ENCODE data around the gene ATP5PO. TPM values are rescaled to one million over a fixed set of nuclear protein-coding genes. Genes with fewer than 3 reads are reported as not detected.
A peak's percentile ranks its signal among the peaks of the same experiment; 100 is the strongest.

Gene ATP5PO
- total RNA-seq, 2 experiments from 2014 or later, result 219 to 221 TPM

DNA sequence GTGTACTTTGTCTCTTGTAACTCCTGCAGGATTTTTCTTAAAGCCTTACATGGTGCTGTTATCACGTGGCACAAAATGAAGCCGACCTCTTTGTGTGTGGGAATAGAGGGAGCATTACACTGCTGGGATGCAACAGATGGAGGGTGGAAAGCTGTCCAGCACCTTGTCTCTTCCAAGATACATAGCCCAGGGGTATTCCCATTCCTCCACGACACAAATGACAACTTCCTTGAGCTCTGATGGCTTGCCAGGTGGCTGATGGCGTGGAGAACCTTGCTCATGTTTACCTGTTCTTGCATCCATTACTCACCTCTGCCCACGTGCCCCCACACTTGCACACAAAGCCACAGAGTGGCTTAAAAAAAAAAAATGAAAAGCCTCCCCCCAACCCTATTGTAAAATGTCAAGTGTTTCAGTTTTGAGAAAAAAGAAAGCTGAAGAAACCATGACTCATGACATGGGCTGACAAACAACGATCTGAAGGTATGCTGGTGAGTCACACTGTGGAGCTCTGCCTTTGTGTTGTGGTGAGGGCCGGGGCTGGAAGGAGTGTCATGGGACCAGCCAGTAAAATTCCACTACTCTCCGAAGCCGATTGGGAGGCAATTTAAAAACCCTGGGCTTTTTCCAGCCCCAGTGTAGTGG is 32.0 kb upstream of the ATP5PO start:
- peak overlapping the region; percentile 72 for H3K4me3 Mint-ChIP-seq
- peak overlapping the region; percentile 98 for H3K27ac Mint-ChIP-seq
- DNase-seq, result peak; percentile 86
- H3K4me1 Mint-ChIP-seq, result peaks cover 82% of the 10 kb centered on the region
- peaks cover 61% of the 10 kb centered on the region for H3K36me3 Mint-ChIP-seq
- H3K27me3 Mint-ChIP-seq, result peaks cover 5% of the 10 kb centered on the region
- H3K9me3 Mint-ChIP-seq, result peaks cover 17% of the 10 kb centered on the region

DNA sequence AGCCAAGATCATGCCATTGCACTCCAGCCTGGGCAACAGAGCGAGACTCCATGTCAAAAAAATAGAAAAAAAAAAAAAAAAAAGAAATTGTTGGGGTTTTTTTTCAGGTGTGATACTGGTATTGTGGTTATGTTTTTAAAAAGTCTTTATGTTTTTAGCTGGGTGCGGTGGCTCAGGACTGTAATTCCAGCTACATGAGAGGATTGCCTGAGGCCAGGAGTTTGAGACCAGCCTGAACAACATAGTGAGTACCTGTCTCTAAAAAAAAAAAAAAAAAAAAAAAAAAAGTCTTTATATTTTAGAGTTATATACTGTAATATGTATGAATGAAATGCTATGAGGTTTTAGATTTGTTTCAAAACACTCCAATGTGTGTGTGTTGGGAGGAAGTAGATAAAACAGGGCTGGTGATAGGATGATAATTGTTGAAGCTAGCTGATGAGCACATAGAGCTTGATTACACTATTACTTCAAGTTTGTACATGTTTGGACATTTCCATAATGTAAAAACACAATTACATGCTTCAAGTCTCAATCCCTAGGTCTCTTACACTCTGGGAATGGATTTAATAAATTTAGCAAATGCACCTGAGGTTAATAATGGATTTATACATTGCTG is 30.2 kb upstream of the ATP5PO start:
- no peak for DNase-seq
- peaks cover 17% of the 10 kb centered on the region for H3K9me3 Mint-ChIP-seq
- H3K27me3 Mint-ChIP-seq, result peaks cover 5% of the 10 kb centered on the region
- peak overlapping the region; percentile 98 for H3K27ac Mint-ChIP-seq
- no peak overlapping the region for H3K4me3 Mint-ChIP-seq
- peaks cover 73% of the 10 kb centered on the region for H3K4me1 Mint-ChIP-seq
- peaks cover 59% of the 10 kb centered on the region for H3K36me3 Mint-ChIP-seq

DNA sequence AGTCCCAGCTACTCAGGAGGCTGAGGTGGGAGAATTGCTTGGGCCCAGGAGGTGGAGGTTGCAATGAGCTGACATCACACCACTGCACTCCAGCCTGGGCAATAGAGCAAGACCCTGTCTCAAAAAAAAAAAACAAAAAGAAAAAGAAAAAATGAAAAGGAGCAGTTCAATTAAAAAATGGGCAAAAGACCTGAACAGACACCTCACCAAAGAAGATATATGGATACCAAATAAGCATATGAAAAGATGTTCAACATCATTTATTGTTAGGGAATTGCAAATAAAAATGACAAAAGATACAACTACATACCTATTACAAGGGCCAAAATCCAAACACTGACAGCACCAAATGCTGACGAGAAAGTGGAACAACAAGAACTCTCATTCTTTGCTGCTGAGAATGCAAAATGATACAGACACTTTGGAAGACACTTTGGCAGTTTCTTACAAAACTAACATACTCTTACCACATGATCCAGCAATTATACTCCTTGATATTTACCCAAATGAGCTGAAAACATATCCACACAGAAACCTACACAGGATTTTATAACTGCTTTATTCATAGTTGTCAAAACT is 28.7 kb upstream of the ATP5PO start:
- Mint-ChIP-seq H3K9me3 (peaks cover 17% of the 10 kb centered on the region), H3K27me3 (peaks cover 5% of the 10 kb centered on the region), H3K27ac (peak overlapping the region; percentile 64), H3K36me3 (peaks cover 58% of the 10 kb centered on the region), H3K4me1 (peaks cover 67% of the 10 kb centered on the region), H3K4me3 (no peak overlapping the region)
- no peak for DNase-seq

DNA sequence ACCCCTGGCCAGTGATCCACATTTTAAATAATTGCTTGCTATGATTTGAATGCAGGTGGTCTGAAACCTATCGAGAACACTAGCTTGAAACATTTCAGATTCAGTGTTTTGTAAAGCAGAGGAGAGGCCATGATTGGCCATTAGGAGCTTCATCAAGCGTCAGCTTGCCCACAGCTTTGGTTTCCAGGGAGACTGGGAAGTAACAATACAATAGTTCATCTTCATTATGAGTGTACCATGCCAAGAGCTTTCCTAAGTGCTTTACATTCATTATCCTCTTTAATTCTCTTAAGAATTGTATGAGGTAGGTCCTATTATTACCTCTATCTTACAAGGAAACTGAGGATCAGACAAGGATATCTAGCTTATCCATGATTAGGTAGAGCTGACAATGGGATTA is 27.7 kb upstream of the ATP5PO start:
- Mint-ChIP-seq H3K4me1 (peaks cover 67% of the 10 kb centered on the region), H3K27me3 (peaks cover 5% of the 10 kb centered on the region), H3K9me3 (peaks cover 20% of the 10 kb centered on the region), H3K27ac (peak overlapping the region; percentile 16), H3K4me3 (no peak overlapping the region), H3K36me3 (peaks cover 67% of the 10 kb centered on the region)
- no peak for DNase-seq

DNA sequence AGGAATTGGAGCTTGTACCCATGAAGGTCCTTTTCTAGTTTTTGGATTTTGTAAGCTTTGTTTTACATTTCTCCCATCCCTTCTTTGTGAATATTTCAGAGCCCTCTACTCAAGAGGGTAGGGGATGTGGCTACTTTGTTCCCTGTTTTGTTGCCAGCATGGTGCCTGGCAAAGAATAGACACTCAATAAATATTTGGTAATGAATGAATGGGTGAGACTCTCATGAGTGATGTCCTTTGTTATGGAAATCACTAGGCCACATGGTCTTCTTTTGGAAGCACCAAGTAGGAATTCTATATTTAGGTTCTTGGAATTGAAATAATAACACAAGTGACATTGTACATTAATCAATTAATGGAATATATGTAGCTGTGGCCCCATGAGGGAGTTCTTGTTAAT is 26.8 kb upstream of the ATP5PO start:
- Mint-ChIP-seq H3K27ac (no peak overlapping the region), H3K36me3 (peaks cover 62% of the 10 kb centered on the region), H3K4me1 (peaks cover 67% of the 10 kb centered on the region), H3K27me3 (no peaks in the 10 kb centered on the region), H3K4me3 (no peak overlapping the region), H3K9me3 (peaks cover 16% of the 10 kb centered on the region)
- DNase-seq, result no peak

DNA sequence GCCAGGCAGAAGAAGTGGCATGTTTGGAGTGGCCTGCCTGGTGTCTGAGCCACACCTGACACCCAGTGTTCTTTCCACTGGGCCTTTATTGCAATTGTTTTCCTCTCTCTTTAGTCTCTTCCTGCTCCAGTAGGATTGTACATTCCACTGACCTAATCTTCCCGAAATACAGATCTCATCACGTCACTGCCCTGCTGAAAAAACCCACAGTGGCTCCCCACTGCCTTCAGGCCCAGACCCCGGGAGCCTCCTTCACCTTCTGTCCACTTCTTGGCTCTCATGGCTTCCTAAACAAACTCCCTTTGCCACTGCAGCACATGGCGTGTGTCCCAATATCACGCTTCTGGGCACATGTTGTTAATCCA is 25.3 kb upstream of the ATP5PO start:
- DNase-seq, result no peak
- Mint-ChIP-seq H3K36me3 (peaks cover 55% of the 10 kb centered on the region), H3K4me3 (no peak overlapping the region), H3K27ac (peak overlapping the region; percentile 8), H3K9me3 (peaks cover 16% of the 10 kb centered on the region), H3K27me3 (no peaks in the 10 kb centered on the region), H3K4me1 (peaks cover 66% of the 10 kb centered on the region)

DNA sequence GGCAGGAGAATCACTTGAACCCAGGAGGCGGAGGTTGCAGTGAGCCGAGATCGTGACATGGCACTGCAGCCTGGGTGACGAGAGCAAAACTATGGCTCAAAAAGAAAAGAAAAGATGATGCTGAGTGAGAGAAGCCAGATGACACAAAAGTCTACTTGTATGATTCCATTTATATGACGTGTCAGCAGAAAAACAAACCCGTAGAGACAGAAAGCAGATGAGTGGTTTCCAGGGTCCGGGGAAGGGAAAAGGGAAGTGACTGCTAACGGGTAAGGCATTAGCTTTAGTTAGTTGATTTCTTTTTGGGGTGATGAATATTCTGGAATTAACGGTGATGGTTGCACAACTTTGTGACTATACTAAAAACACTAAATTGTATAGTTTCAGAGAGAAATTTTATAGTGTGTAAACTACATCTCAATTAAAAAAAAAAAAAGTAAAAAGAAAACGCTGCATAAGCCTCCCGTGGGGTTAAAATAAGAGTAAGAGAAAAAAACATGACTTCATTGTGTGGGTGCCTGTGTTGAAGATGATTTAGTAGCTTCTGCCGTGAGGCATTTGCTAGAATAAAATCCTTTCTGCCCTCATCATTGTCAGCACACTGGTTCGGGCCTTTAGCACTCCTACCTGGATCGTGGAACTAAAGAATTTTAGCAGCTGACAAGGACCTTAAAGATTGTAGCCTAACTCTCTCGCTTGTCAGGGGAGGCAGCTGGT is 24.7 kb upstream of the ATP5PO start:
- H3K36me3 Mint-ChIP-seq, result peaks cover 58% of the 10 kb centered on the region
- H3K27me3 Mint-ChIP-seq, result no peaks in the 10 kb centered on the region
- H3K27ac Mint-ChIP-seq, result peak overlapping the region; percentile 44
- H3K4me3 Mint-ChIP-seq, result no peak overlapping the region
- H3K4me1 Mint-ChIP-seq, result peaks cover 68% of the 10 kb centered on the region
- DNase-seq, result no peak
- H3K9me3 Mint-ChIP-seq, result peaks cover 16% of the 10 kb centered on the region

DNA sequence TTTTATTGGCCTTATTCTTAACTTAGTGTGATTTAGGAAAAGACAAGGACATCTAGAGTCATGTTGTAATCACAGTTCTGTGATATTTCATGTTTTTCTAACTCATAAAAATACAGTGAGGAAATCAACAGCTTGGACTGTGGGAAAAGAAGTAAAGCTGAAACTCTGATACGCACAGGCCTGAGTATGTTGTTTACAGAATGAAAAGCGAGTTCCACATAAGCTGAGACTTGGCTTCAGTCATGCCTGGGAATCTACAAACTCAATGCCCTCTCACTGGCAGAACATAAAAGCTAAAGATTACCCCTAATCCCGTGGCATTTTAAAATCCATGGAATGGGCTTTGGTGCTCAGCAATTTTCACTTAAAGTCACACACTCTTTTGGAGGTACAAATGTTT is 23.6 kb upstream of the ATP5PO start:
- Mint-ChIP-seq H3K9me3 (peaks cover 6% of the 10 kb centered on the region), H3K4me3 (no peak overlapping the region), H3K27me3 (no peaks in the 10 kb centered on the region), H3K27ac (peak overlapping the region; percentile 99), H3K36me3 (peaks cover 52% of the 10 kb centered on the region), H3K4me1 (peaks cover 68% of the 10 kb centered on the region)
- DNase-seq, result no peak

DNA sequence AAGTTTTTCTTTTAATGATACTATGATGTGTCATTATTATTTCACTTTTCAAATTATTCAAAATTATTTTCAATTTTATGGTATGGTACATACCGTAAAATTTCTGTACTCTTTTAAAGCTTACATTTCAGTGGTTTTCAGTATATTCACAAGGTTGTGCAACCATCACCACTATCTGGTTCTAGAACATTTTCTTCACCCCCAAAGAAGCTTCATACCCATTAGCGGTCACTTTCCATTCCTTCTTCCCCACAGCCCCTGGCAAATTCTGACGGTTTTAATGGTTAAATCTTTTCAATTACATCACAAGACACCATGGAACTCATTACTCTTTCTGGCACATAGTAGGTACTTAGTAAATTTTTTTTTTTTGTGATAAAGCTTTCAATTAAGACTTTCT is 22.8 kb upstream of the ATP5PO start:
- H3K9me3 Mint-ChIP-seq, result peaks cover 3% of the 10 kb centered on the region
- H3K4me3 Mint-ChIP-seq, result no peak overlapping the region
- H3K4me1 Mint-ChIP-seq, result peaks cover 65% of the 10 kb centered on the region
- no peak for DNase-seq
- H3K27me3 Mint-ChIP-seq, result no peaks in the 10 kb centered on the region
- H3K36me3 Mint-ChIP-seq, result peaks cover 44% of the 10 kb centered on the region
- peak overlapping the region; percentile 99 for H3K27ac Mint-ChIP-seq

DNA sequence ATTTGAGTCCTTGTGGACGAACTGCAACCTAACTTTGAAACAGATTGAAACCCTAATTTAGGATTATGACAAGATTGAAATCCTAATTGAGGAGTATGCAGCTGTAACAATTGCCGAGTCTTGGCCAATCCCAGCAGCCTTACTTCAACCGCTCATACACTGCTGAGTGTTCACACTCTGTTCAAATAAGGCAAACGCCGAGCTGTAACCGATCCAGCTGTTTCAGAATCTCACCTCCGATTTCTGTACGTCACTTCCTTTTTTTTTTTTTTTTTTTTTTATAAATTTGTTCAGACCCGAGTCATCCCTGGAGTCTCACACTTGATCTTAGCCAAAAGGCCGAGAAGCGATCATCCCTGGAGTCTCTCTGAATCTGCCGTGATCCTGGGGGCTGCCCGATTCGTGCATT is 22.3 kb upstream of the ATP5PO start:
- DNase-seq, result no peak
- H3K27ac Mint-ChIP-seq, result peak overlapping the region; percentile 99

DNA sequence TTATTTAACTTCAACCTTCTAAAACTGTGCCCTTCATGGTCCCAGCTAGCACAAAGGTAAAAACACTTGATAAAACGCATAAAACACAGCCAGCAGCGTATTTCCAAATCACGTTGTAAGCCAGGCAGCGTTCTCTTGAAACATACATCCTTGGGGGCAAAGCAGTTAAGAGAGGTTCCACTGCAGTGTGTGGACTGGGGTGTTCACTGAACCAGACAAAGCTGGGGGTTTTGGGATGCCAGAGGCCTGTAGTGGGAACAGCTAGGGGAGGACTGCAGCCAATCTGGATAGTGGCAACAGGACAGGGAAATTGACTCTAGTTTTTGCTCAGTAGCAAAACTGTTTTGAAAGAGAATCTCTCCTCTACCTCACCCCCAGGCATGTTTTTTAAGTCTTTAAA is 21.5 kb upstream of the ATP5PO start:
- Mint-ChIP-seq H3K27me3 (no peaks in the 10 kb centered on the region), H3K27ac (peak overlapping the region; percentile 99), H3K36me3 (peaks cover 39% of the 10 kb centered on the region), H3K9me3 (peaks cover 3% of the 10 kb centered on the region), H3K4me1 (peaks cover 66% of the 10 kb centered on the region), H3K4me3 (peak overlapping the region; percentile 67)
- no peak for DNase-seq

More for the DNA sequence above, 22.3 kb upstream of the ATP5PO start:
- Mint-ChIP-seq H3K4me3 (no peak overlapping the region), H3K4me1 (peaks cover 67% of the 10 kb centered on the region), H3K27me3 (no peaks in the 10 kb centered on the region), H3K9me3 (peaks cover 3% of the 10 kb centered on the region), H3K36me3 (peaks cover 42% of the 10 kb centered on the region)

DNA sequence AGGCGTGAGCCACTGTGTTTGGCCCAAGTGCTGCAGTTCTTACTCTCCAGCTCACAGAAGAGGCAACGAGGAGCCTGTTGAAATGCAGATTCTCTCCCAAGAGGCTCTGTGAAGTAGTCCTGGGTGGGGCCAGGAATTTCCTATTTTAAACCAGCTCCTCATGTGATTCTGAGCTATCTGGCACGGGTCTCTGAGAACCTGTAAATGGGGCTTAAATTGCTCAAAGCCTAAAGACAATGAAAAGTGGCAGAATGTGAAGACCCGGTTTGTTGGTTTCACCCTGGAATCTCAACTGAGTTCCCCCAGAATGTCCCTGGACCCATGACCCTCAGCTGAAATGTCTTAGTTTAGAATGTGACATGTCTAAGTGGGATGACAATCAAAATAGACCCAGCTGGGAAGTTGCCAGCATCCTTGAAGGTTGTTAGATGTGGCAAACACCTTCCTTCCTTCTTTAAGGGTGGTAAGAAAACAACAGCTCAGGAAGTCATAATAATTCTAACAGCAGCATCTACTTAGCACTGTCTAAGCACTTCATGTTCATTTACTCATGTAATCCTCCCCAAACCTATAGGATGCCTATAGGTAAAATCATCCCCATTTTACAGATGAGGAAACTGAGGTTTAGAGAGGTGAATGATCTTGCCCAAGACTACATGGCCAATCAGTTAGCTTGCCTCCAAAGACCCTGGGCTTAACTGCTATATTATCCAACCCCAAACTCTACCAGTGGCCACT is 20.9 kb upstream of the ATP5PO start:
- no peak for DNase-seq
- Mint-ChIP-seq H3K27ac (peak overlapping the region; percentile 99), H3K9me3 (peaks cover 3% of the 10 kb centered on the region), H3K4me1 (peaks cover 69% of the 10 kb centered on the region), H3K4me3 (peak overlapping the region; percentile 67), H3K36me3 (peaks cover 43% of the 10 kb centered on the region), H3K27me3 (no peaks in the 10 kb centered on the region)

DNA sequence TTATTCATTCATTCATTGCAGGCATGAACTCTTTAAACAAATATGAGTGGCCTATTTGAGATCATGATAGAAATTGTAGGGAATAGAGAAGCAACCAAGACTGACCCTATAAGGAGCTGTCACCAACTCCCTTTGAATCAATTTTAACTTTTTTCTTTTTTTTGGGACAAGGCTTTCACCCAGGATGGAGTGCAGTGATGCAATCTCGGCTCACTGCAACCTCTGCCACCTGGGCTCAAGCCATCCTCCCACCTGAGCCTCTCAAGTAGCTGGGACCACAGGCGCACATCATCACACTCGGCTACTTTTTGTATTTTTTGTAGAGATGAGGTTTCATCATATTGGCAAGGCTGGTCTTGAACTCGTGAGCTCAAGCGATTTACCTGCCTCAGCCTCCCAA is 17.1 kb upstream of the ATP5PO start:
- H3K4me3 Mint-ChIP-seq, result peak overlapping the region; percentile 94
- H3K9me3 Mint-ChIP-seq, result no peaks in the 10 kb centered on the region
- no peaks in the 10 kb centered on the region for H3K27me3 Mint-ChIP-seq
- peaks cover 25% of the 10 kb centered on the region for H3K36me3 Mint-ChIP-seq
- H3K4me1 Mint-ChIP-seq, result peaks cover 47% of the 10 kb centered on the region
- no peak for DNase-seq
- H3K27ac Mint-ChIP-seq, result peak overlapping the region; percentile 99

DNA sequence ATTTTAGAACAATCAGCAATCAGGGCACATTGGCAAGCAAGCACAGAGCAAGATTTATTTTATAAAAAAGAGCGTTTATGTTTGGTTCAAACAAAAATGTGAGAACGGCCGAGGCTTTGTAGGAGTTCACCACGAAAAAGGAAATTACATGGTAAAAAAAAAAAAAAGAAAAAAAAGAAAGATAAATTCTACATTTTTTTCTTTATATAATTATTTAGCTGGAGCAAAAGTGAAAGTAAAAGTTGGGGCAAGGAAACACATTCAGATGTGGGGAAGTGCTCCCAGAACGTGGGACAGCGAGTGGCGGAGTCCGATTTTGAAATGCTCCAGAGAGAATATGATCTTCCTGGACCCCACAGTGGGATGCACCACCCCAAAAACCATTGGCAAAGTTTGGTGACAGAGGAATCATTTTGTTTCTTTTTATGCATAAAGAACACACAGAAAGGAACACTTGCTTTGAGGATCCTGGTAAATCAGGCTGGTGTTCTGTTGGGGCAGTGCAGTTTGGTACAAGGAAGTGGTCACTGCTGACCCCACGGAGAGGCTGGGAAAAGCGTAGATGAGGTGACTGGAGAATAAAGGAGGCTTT is 16.3 kb upstream of the ATP5PO start:
- no peaks in the 10 kb centered on the region for H3K27me3 Mint-ChIP-seq
- DNase-seq, result no peak
- H3K9me3 Mint-ChIP-seq, result no peaks in the 10 kb centered on the region
- peak overlapping the region; percentile 94 for H3K4me3 Mint-ChIP-seq
- H3K36me3 Mint-ChIP-seq, result peaks cover 22% of the 10 kb centered on the region
- H3K27ac Mint-ChIP-seq, result peak overlapping the region; percentile 99
- H3K4me1 Mint-ChIP-seq, result peaks cover 39% of the 10 kb centered on the region

All from activated naive CD8-positive, alpha-beta T cell treated with anti-CD3 and anti-CD28 coated beads for 36 hours (primary cell).